ENCODE data around the gene ANKRD37. TPM values are rescaled to one million over a fixed set of nuclear protein-coding genes. Genes with fewer than 3 reads are reported as not detected.

Gene ANKRD37
- total and polyA plus RNA-seq, 4 donors = 1.2 to 7.9 (median 3.4) TPM

DNA sequence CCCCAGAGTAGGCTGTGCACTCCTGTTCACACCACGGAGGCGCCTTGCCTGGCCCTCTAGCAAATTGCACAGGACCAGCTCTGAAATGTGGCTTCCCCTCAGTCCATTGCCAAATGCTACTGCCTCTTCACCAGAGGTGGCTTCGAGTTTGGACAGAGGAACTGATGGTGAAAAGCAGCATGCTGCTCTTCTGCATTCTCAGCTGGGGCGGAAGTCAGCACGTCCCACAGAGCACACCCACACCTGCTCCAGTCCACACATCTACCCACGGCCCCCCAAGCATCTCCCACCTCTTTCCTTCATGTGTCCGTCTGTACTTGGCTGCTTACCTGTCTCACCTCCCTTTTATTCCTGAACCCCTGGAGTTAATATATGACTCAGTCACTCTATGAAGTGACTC, 44.4 kb upstream of the ANKRD37 start:
- Histone ChIP-seq H3K27ac (ENCODE audit: low read depth in 1 of 2, low read length in 2 of 2) (no peak overlapping the region), H3K9me3 (ENCODE audit: control insufficient read depth in 4 of 4, low read length in 3 of 4) (no peaks in the 10 kb centered on the region), H3K27me3 (ENCODE audit: control insufficient read depth in 4 of 4, insufficient read depth in 4 of 4, low read length in 3 of 4) (no peaks in the 10 kb centered on the region), H3K4me3 (ENCODE audit: low read depth in 1 of 3, low read length in 3 of 3) (no peak overlapping the region), H3K36me3 (ENCODE audit: control insufficient read depth in 4 of 4, insufficient read depth in 3 of 4, low read depth in 1 of 4, low read length in 3 of 4) (peaks cover 0 to 8% (median 0%) of the 10 kb centered on the region in 4 donors), H3K9ac (ENCODE audit: low read depth in 1 of 2, low read length in 2 of 2) (no peak overlapping the region), H3K4me1 (ENCODE audit: control insufficient read depth in 4 of 4, insufficient read depth in 4 of 4, low read length in 3 of 4) (no peaks in the 10 kb centered on the region)
- 95% methylated on average over 7 of the region's 7 CpGs for WGBS
- no peak for DNase-seq (ENCODE audit: low spot score)
- TF ChIP-seq RXRA (IDR thresholded peaks at IDR 0.05) (no peak), RAD21 (IDR thresholded peaks at IDR 0.05) (no peak), SP1 (IDR thresholded peaks at IDR 0.05) (no peak), EGR1 (IDR thresholded peaks at IDR 0.05; ENCODE audit: low read depth in 2 of 2) (no peak), FOXA1 (IDR thresholded peaks at IDR 0.05) (no peak), TAF1 (conservative IDR thresholded peaks at IDR 0.05) (no peak), YY1 (IDR thresholded peaks at IDR 0.05) (no peak)
- TF ChIP-seq, protein P1, sequence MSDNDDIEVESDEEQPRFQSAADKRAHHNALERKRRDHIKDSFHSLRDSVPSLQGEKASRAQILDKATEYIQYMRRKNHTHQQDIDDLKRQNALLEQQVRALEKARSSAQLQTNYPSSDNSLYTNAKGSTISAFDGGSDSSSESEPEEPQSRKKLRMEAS (IDR thresholded peaks at IDR 0.05) = no peak
- TF ChIP-seq, protein P2, sequence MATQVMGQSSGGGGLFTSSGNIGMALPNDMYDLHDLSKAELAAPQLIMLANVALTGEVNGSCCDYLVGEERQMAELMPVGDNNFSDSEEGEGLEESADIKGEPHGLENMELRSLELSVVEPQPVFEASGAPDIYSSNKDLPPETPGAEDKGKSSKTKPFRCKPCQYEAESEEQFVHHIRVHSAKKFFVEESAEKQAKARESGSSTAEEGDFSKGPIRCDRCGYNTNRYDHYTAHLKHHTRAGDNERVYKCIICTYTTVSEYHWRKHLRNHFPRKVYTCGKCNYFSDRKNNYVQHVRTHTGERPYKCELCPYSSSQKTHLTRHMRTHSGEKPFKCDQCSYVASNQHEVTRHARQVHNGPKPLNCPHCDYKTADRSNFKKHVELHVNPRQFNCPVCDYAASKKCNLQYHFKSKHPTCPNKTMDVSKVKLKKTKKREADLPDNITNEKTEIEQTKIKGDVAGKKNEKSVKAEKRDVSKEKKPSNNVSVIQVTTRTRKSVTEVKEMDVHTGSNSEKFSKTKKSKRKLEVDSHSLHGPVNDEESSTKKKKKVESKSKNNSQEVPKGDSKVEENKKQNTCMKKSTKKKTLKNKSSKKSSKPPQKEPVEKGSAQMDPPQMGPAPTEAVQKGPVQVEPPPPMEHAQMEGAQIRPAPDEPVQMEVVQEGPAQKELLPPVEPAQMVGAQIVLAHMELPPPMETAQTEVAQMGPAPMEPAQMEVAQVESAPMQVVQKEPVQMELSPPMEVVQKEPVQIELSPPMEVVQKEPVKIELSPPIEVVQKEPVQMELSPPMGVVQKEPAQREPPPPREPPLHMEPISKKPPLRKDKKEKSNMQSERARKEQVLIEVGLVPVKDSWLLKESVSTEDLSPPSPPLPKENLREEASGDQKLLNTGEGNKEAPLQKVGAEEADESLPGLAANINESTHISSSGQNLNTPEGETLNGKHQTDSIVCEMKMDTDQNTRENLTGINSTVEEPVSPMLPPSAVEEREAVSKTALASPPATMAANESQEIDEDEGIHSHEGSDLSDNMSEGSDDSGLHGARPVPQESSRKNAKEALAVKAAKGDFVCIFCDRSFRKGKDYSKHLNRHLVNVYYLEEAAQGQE (IDR thresholded peaks at IDR 0.05) = no peak
- TF ChIP-seq, protein P3, sequence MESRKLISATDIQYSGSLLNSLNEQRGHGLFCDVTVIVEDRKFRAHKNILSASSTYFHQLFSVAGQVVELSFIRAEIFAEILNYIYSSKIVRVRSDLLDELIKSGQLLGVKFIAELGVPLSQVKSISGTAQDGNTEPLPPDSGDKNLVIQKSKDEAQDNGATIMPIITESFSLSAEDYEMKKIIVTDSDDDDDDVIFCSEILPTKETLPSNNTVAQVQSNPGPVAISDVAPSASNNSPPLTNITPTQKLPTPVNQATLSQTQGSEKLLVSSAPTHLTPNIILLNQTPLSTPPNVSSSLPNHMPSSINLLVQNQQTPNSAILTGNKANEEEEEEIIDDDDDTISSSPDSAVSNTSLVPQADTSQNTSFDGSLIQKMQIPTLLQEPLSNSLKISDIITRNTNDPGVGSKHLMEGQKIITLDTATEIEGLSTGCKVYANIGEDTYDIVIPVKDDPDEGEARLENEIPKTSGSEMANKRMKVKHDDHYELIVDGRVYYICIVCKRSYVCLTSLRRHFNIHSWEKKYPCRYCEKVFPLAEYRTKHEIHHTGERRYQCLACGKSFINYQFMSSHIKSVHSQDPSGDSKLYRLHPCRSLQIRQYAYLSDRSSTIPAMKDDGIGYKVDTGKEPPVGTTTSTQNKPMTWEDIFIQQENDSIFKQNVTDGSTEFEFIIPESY (IDR thresholded peaks at IDR 0.05) = no peak

DNA sequence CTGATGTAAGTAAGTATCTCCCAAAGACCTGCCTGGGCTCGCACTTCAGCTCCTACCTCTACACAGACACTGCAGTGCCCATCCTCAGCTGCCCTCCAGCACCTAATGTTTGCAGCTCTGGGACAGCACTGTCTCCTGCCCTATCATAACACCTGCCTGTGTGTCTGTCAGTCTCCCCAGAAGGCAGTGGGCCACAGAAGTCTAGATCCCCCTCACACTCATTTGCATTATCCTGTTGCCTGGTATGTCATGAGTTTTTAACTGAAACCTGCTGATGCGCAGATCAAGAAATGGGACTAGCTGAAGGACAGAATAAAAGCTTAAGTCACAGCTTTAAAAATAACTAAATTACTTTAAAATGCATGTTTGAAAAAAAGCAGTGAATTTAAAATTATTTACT, 43.9 kb upstream of the ANKRD37 start:
- Histone ChIP-seq H3K4me3 (ENCODE audit: low read depth in 1 of 3, low read length in 3 of 3) (no peak overlapping the region), H3K9me3 (ENCODE audit: control insufficient read depth in 4 of 4, low read length in 3 of 4) (no peaks in the 10 kb centered on the region), H3K27me3 (ENCODE audit: control insufficient read depth in 4 of 4, insufficient read depth in 4 of 4, low read length in 3 of 4) (no peaks in the 10 kb centered on the region), H3K27ac (ENCODE audit: low read depth in 1 of 2, low read length in 2 of 2) (no peak overlapping the region), H3K36me3 (ENCODE audit: control insufficient read depth in 4 of 4, insufficient read depth in 3 of 4, low read depth in 1 of 4, low read length in 3 of 4) (peaks cover 0 to 8% (median 2%) of the 10 kb centered on the region in 4 donors), H3K4me1 (ENCODE audit: control insufficient read depth in 4 of 4, insufficient read depth in 4 of 4, low read length in 3 of 4) (no peaks in the 10 kb centered on the region), H3K9ac (ENCODE audit: low read depth in 1 of 2, low read length in 2 of 2) (no peak overlapping the region)
- DNase-seq (ENCODE audit: low spot score) = no peak
- WGBS = 96% methylated on average over 2 of the region's 2 CpGs
- TF ChIP-seq EGR1 (IDR thresholded peaks at IDR 0.05; ENCODE audit: low read depth in 2 of 2) = no peak
- no peak for TF ChIP-seq FOXA1 (IDR thresholded peaks at IDR 0.05)
- TF ChIP-seq SP1 (IDR thresholded peaks at IDR 0.05) = no peak
- TF ChIP-seq TAF1 (conservative IDR thresholded peaks at IDR 0.05) = no peak
- TF ChIP-seq, protein P4, sequence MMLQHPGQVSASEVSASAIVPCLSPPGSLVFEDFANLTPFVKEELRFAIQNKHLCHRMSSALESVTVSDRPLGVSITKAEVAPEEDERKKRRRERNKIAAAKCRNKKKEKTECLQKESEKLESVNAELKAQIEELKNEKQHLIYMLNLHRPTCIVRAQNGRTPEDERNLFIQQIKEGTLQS (IDR thresholded peaks at IDR 0.05) = no peak

DNA sequence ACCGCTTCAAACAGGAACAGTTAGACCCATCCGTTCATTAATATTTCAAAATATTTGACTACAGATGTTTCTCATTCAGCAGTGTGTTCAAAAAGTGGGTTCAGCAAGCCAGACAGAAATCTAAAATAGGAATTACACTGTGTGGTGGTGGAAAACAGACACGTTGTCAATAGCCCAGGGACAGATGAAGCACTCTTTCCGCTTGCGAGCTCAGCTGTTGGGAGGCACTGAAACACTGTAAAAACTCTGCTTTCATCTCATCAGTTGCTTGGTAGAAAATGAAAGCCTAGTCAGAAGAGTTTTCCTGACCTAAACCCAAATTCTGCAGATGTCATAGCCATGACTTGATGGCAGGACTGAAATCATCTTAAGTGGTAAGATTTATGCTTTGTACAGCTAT, 39.4 kb upstream of the ANKRD37 start:
- Histone ChIP-seq H3K27ac (ENCODE audit: low read depth in 1 of 2, low read length in 2 of 2) (no peak overlapping the region), H3K36me3 (ENCODE audit: control insufficient read depth in 4 of 4, insufficient read depth in 3 of 4, low read depth in 1 of 4, low read length in 3 of 4) (peaks cover 0 to 8% (median 2%) of the 10 kb centered on the region in 4 donors), H3K27me3 (ENCODE audit: control insufficient read depth in 4 of 4, insufficient read depth in 4 of 4, low read length in 3 of 4) (no peaks in the 10 kb centered on the region), H3K9ac (ENCODE audit: low read depth in 1 of 2, low read length in 2 of 2) (no peak overlapping the region), H3K4me1 (ENCODE audit: control insufficient read depth in 4 of 4, insufficient read depth in 4 of 4, low read length in 3 of 4) (peaks cover 0 to 5% (median 3%) of the 10 kb centered on the region in 4 donors), H3K4me3 (ENCODE audit: low read depth in 1 of 3, low read length in 3 of 3) (no peak overlapping the region), H3K9me3 (ENCODE audit: control insufficient read depth in 4 of 4, low read length in 3 of 4) (no peaks in the 10 kb centered on the region)
- TF ChIP-seq RXRA (IDR thresholded peaks at IDR 0.05) = no peak
- TF ChIP-seq YY1 (IDR thresholded peaks at IDR 0.05) = no peak
- no peak for TF ChIP-seq FOXA1 (IDR thresholded peaks at IDR 0.05)
- no peak for TF ChIP-seq HNF4A (conservative IDR thresholded peaks at IDR 0.05)
- TF ChIP-seq GABPA (IDR thresholded peaks at IDR 0.05 in 1 of 2, conservative IDR thresholded peaks at IDR 0.05 in 1 of 2) = no peak
- TF ChIP-seq, protein P1 (IDR thresholded peaks at IDR 0.05) = no peak
- no peak for TF ChIP-seq JUND (IDR thresholded peaks at IDR 0.05)
- DNase-seq (ENCODE audit: low spot score) = no peak
- 97% methylated on average over 5 of the region's 5 CpGs for WGBS
